Measurements from ENCODE around the gene COQ2.
"Not testable (repeated sequence)": the region's sequence is repeated elsewhere in the genome, so short reads cannot be mapped to it uniquely, and the experiment has no call there.

Gene COQ2

DNA sequence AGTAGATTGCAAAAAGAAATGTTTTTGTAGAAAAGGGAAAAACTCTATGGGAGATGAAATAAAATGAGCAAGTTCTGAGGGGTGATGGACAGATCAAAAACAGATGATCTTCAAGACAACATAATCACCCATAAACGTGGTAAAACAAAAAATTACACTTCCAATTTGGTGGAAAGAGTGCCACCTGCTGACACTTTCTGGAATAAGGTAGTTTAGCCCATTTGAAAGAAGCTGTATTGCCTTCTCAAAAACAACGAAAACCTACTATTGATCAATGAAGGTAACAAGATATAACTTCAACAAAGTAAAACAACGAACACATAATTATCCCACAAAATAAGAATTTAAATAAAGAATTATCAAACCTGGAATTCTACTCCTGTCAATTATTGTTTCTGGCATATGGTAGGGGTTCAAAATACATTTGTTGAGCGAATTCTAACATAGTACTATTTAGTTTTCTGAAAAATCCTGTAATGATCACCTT is 2.5 kb downstream of the COQ2 start:
- peak; percentile 62 for DNase-seq

DNA sequence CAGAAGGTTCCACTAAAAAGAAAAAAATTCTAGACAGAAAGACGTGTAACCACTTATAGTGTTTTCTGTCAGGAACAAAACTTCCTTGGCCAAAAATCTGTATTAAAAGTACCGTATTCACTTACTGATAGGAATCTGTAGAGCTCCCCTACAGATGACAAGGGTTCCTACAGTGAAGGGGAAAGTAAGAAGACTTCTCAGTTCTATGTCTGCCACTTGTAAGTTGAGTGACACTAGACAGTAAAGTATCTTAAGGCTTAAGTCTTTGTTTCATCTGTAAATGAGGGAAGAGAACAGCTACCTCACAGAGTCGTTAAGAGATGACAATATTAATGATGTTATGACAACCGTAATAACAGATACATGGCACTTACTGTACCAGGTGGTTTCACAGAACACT is 3.3 kb downstream of the COQ2 start:
- no peak for DNase-seq

DNA sequence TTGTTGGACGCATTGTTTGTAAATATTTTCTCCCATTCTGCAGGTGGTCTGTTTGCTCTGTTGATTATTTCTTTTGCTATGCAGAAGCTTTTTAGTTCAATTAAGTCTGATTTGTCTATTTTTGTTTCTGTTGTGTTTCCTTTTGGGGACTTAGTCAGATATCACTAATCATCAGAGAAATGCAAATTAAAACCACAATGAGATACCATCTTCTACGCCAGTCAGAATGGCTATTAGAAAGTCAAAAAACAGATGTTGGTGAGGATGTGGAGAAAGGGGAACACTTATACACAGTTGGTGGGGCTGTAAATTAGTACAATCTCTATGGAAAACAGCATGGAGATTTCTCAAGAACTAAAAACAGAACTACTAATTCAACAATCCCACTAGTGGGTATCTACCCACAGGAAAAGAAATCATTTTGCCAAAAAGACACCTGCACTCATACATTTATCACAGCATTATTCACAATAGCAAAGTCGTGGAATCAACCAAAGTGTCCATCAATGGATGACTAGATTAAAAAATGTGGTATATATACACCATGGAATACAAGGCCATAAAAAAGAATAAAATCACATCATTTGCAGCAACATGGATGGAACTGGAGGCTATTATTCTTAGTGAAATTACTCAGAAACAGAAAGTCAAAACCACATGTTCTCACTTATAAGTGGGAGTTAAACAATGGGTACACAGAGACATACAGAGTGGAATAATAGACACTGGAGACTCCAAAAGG is 8.1 kb downstream of the COQ2 start:
- no peak for DNase-seq

DNA sequence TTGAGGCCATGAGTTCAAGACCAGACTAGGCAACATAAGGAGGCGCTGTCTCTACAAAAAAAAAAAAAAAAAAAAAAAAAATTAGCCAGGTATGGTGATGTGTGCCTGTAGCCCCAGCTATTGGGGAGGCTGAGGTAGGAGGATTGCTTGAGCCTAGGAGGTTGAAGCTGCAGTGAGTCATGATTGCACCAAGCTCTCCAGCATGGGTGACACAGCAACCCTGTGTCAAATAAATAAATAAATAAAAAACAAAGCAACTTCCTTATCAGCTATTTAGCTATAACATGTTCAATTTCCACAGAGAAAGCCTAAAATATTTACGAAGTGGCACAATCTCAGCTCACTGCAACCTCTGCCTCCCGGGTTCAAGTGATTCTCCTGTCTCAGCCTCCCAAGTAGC is 10.7 kb downstream of the COQ2 start:
- DNase-seq: not testable (repeated sequence)

DNA sequence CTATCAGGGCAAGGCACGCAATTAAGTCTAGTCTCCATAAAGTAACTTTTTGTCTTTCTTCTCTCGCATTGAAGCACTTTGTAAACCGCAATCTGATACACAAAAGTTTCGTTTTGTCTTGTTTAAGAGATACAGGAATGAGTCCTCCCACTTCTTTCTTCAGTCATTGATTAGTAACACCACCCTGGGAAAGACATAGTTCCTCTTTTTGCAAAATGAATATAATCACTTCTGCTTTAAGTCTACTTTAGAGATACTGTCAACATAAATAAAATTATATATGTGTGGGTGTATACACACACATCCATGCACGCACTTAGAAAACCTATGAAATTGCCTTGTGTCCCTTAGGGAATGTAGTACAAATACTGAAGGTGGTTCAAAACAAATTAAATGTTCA is 11.7 kb downstream of the COQ2 start:
- no peak for DNase-seq

DNA sequence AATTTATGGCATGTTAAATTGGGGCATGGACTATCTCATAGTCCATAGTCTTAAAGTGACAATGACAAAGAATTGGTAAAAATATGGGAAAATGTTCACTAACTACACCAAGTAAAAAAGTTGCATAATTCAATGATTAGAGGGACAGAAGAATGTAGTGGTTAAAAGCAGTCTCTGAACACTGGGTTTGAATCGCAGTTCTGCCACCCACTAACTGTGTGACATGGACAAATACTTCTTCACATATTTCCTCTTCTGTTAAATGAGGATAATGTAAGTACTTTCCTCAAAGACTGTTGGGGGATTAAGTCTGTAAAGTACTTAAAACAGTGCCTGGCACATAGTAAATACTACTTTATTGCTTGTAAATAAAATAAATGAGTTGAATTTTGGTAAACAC is 15.3 kb downstream of the COQ2 start:
- peak; percentile 33 for DNase-seq

DNA sequence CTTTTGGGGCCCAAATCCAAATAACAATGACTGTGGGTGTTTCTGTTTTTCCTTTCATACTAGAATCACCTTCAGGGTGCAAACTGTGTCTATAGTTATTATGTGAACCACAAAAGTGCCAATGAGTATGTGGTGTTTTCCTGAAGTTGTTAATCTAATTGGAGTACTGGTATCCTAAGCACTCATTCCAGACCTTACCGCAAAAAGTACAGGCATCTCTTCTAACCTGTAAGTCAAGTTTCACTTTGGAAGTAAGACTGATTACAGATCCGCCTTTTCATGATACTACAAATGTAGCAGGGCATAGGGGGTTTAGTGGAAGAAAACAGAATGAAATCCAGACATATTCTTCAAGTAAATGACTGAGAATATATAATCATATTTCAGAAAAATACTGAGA is 16.1 kb downstream of the COQ2 start:
- no peak for DNase-seq

DNA sequence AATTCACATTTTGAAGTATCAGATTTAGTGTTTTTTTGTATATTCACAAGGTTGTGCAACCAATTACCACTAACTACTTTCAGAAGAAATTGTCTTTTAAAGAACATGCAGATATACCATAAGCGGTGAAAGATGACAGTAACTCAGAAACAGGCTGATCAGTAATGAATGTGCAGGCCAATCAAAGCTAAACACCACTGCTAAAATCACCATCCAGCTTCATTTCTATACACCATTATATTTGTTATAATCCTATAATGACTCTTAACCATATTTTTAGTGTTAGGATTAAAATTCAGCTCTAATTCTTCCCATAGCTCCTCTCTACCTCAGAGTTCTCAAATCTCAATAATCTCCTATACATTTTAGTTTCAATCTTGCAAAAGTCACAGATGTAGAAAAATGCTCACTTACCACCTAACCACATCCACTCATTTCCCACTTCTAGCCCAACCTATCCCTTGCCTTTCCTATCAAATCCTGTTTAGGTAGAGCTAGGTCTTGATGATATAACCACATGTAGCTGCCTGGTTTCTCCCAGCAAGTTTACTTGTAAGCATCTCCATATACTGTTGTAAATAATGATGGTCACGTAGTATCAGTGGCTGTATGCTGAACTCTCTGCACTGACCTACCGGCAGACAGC is 16.6 kb downstream of the COQ2 start:
- no peak for DNase-seq

DNA sequence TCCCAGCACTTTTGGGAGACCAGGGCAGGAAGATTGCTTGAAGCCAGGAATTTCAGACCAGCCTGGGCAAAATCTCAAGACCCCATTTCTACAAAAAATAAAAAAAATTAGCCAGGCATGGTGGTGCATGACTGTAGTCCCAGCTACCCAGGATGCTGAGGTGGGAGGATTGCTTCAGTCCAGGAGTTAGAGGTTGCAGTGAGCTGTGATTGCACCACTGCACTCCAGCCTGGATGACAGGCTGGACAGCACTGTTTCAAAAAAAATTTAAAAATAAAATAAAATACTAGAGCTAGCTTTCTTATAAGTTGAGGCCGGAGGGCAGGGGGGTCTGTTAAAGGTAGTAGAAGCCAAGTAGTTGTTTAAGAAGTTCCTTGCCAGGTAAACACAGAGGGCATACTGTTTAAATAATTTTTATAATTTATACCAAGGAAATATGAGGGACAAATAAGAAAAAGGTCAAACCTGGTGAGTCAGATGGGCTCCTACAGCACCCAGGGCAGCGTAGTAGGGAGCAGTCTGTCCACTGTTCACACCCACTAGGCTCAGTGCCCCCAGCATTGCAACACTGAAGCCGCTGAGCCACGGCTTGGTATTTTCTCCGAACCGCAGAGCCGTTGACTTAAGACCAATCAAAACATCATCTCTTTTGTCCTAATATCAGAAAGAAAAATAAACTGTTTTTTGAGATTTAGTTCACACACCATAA is 17.3 kb downstream of the COQ2 start:
- peak; percentile 25 for DNase-seq

DNA sequence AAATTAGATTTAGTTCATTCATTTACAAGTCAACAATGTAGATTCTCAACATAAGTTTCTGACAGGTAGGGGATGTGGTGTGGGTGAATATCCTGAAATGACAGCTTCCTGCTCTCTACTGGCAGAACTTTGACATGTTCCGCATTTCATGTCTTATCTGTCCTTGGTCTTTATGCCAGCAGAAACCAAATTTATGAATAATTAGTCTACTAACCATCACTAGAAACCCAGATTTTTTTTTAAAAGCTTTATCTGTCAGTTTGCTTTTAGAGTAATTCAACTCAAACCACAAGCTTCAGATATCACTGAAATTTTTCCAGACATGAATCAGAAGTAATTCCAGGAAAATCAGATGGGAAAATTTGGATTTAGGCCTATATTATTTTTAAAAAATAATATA is 17.9 kb downstream of the COQ2 start:
- DNase-seq: no peak

DNA sequence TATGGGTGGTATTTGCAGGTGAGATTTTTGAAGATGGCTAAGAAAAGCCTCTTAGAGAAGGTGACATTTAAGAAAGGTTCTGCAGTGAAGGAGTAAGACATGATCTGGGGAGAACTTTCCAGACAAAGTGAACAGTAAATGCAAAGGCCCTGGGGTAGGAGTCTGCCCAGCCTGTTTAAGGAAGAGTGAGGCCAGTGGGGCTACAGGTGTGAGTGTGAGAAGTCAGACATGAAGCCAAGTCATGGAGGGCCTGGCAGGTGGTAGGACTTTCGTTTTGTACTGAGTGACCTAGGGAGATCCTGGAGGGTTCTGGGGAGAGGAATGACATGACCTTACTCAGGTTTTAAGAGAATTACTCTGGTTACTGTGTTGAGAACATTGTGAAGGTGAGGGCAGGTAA is 21.5 kb downstream of the COQ2 start:
- DNase-seq: no peak

DNA sequence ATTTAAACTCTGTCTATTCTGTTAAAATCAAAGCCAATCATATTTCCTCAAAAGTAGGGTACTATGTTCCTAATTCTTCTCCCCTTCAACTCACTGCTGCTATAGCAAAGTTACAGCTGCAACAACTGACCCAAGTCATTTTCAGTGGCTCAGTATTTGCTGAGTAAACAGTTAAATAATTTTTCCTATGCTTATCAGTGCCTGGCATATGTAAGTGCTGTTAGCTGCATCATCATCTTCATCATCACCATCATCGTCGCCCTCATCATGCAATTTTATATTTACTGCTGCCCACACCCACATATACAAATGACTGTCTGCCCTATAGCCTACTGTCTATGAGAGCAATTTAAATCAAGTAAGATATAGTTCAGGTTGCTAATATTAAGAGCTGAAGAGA is 21.9 kb downstream of the COQ2 start:
- no peak for DNase-seq

DNA sequence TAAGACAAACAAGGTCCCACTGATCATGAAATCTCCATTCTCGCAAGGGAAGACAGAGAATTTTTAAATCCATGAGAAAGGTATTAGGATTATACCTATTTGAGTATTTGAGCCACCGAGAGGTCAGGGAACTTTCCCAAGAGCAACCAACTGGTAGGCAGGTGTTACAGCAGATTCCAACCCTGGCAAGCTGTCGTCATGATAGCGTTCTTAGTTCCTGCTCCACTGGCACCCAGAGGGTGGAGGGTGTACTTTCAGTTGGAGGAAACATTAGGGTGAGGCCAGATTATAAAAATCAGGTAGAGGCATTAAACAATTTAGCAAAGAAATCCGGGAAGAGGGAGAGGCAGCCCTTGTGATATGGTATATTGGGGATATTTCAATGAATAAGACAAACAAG is 23.3 kb downstream of the COQ2 start:
- no peak for DNase-seq

DNA sequence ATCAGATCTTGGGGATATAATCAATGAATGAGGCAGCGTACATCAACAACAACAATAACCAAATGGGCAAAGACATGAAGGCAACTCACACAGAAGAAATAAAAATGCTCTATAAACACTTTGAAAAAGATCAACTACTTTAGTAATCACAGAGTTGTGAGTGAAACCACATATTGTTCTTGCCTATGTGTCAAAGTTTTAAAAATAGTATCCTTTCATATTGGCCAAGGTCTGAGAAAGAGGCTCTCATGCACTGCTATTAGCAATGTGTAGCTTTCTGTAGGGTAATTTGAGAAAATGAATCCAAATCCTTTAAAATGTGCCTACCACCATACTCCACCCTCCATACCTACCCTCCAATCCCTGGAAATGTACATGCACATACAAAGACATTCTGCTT is 25.0 kb downstream of the COQ2 start:
- DNase-seq: no peak

DNA sequence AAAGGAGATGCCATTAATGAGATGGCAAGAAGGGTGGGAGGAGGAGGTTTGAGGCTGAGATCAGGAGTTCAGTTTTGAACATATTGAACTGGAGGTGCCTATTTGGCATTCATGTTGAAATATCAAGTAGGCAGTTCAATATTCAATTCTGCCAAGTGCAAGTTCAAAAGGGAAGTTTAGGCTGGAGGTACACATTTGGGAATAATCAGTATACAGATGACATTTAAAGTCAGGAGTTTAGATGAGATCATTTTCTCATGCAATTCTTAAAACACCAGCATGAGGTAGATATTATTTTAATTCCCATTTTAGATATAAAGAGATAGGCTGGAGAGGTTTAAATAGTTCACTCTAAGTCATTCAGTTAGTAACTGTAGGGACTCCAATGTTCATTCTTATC is 26.1 kb downstream of the COQ2 start:
- DNase-seq: no peak

DNA sequence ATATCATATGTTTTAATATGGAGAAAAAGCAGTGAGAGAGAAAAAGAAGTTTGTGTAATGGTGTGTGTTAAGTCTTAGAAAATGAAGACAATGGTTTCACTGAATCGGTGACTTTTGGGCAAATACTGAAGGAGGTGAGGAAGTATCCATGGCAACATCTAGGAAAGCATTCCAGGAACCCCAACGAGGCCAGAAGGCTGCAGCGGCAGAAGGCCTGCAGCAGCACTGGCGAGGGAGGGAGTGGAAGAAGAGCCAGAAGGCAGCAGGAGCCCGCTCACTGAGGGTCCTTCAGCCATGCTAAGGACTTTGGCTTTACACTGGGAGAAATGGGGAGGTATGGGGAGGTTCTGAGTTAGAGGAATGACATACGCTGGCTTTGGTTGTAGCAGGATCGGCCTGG is 26.8 kb downstream of the COQ2 start:
- no peak for DNase-seq

DNA sequence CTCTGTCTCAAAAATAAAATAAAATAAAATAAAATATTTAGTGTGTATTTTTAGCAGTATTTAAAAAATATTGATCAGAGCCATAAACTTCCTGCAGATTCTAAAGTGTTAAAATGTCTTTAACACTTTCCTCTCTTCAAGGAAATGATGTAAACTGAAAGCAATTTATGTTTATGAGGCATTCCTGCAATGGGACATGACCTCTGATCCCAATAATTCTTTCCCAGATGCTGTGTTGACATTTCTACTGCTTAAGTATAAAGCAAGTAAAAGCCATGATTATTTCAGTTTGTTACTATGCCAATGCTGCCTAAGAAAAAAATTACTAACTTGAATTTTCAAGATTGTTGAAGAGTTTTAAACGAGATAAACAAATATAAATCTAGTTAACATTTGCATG is 29.0 kb downstream of the COQ2 start:
- peak; percentile 92 for DNase-seq

DNA sequence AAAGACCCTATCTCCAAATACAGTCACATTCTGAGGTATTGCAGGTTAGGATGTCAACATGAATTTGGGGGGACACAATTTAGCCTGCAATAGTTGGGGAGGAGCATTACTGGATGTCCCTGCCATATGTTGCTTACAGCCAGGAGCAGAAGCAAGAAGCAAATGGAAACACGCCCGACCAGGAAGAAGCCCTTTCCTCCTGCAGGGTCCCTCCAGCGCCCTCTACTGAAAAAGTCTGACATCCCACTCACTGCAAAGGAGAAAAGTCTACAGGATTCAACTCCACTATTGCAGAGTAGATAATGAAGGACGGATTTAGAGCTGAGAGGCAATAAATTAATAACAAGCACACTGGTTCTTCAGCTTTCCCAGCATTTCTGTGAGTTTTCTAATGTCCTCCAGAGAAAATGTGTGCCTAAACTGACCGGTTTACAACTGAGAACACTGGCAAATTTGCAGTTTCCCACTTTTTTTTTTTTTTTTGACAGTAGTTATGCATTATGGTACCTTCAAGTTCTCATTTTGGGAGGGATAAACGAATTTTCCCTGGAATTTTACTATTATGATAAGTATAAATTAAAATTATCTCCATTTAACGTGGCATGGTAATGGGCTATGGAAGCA is 31.7 kb downstream of the COQ2 start:
- peak; percentile 65 for DNase-seq

DNA sequence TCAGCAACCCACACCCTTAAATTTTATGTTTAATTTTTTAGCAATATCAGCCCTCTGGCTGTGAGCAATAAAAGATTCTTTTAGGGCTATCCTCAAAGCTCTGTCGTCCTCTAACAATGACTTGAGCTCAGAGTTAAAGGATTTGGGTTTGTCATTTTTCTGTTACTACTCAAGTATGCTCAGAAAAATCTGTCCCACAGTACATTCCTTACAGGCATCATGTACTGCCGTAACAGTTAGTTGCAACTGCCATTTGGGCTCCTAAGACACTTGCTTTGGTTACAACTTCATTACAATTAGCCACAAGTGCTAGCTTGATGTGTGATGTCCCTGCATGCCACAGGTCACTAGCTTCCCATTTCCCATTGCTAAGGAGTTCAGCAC is 33.2 kb downstream of the COQ2 start:
- peak; percentile 63 for DNase-seq

DNA sequence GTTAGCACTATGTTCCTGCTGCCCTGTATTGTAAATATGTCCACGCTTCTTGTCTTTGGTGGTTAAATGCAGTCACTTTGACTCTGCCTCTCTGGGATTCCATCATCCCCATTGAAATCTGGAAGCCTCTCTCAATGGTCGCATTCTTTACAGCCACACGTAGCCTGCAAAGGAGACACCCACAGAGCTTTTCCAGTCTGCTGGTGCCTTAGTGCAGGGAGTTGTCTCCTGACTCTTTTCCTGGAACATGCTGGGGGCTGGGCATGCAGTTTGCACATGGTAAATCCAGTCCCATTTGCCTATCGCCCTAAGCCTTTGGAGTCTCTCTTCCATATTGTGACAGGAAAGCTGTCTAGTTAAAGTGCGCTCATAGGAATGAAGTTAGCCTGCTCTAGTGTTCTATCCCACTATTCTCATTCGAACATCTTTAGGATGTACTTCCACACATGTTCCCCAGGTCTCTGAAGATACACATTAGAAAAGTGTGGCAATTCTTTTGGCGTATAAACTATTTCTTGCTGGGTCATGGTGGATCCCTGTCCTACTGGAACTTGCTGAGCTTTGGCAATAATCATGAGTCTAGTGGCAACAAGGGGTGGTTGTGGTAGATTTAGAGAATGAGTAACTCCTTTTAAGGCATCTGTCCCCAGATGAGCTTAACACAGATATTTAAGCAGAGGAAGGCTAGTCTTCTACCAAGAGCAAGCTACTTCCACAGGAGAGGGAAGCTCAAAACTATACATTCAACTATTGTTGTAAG is 33.7 kb downstream of the COQ2 start:
- DNase-seq: peak; percentile 74

DNA sequence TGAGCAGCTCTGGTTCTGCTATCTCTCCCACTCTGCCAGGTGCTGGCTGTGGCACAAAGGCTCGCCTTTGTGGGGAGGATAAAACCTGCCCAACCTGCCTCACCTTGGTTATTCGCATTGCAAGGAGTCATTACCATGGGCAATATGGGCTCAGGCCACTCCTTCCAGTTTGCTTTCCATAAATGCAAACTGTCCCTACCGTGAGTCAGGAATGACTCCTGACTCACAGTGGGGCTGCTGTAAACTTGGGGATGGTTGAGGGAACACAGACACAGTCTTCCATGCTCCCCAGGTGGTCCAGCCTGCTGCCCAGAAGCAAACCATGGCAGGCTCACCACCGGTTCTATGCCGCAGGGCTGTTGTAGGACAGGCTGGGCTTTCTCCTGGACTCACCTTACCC is 36.1 kb downstream of the COQ2 start:
- no peak for DNase-seq

DNA sequence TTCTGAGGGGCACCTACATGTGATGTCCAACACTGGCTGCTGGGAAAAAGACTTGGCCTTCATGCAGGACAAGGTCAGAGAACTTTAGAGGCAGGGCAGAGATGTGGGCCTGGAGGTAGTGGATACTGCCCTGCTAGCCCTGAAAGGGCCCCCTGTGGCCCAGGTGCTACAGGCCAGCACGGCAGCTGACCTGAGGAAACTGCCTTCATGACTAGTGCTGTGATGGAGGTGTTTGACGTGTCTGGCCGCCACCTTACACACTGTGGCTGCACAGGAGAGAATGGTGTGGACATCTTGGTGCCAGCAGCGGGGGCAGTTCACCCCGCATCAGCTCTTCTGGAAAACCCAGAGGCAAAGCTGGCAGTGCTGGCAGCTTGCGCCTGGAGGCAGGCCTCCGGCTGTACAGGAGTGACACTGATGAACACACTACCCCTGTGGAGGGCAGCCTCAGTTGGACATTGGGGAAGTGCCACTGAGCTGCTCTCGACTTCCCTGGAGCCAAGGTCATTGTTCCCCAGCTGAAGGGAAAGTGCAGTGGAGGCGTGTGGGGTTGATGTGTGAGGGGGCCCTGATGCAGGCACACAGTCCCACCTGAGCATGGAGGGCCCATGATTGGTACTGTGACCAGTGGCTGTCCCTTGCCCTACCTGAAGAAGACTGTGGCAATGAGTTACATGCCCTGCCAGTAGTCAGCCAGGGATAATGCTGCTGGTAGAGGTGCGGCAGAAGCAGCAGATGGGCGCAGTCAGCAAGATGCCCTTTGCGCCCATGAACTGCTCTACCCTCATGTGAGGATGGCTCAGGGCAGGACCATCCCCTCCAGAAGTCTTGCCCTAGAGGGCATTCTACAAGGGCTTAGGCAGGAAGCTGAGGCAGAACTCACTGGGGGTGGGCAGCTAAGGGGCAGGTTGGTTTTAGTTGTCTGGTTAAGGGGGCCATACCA is 36.9 kb downstream of the COQ2 start:
- DNase-seq: no peak
